Measurements from ENCODE around the gene SLC6A5.

DNA sequence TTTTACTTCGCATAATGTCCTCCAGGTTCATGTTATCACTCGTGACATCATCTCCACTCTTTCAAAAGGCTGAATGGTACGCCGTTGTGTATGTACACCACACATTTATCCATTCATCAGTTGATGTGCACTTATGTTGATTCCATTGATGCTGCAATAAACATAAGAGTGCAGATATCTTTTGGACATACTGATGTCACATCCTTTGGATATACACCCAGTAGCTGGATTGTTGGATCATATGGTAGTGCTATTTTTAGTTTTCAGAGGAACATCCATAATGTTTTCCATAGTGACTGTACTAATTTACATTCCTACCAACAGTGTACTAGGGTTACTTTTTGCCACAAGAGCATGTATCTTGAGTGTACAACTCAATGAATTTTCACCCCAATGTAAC lies 45.0 kb downstream of the SLC6A5 start:
- TF ChIP-seq ZSCAN29 (IDR thresholded peaks at IDR 0.05) (no peak), POLR2G (IDR thresholded peaks at IDR 0.05; ENCODE audit: low read depth, low read length) (no peak), NFE2 (IDR thresholded peaks at IDR 0.05; ENCODE audit: low read depth) (no peak), CBX2 (IDR thresholded peaks at IDR 0.05; ENCODE audit: insufficient read depth, low read length, poor library complexity, severe bottlenecking) (no peak), EZH2 (IDR thresholded peaks at IDR 0.05; ENCODE audit: borderline replicate concordance, low read depth, low read length) (no peak), ELF1 (tag; IDR thresholded peaks at IDR 0.05) (no peak), CTCF (IDR thresholded peaks at IDR 0.05 in 2 of 3, conservative IDR thresholded peaks at IDR 0.05 in 1 of 3; ENCODE audit: insufficient read depth in 2 of 3, low read depth in 1 of 3, low read length in 3 of 3) (no peak), CHD2 (IDR thresholded peaks at IDR 0.05; ENCODE audit: low read depth, low read length) (no peak), ZNF165 (CRISPR knock-in tag; IDR thresholded peaks at IDR 0.05; ENCODE audit: borderline replicate concordance) (no peak), SETDB1 (IDR thresholded peaks at IDR 0.05; ENCODE audit: low read length) (no peak), NELFE (IDR thresholded peaks at IDR 0.05; ENCODE audit: insufficient read depth, insufficient read length) (no peak)
- TF ChIP-seq, protein P1, sequence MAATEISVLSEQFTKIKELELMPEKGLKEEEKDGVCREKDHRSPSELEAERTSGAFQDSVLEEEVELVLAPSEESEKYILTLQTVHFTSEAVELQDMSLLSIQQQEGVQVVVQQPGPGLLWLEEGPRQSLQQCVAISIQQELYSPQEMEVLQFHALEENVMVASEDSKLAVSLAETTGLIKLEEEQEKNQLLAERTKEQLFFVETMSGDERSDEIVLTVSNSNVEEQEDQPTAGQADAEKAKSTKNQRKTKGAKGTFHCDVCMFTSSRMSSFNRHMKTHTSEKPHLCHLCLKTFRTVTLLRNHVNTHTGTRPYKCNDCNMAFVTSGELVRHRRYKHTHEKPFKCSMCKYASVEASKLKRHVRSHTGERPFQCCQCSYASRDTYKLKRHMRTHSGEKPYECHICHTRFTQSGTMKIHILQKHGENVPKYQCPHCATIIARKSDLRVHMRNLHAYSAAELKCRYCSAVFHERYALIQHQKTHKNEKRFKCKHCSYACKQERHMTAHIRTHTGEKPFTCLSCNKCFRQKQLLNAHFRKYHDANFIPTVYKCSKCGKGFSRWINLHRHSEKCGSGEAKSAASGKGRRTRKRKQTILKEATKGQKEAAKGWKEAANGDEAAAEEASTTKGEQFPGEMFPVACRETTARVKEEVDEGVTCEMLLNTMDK (IDR thresholded peaks at IDR 0.05; ENCODE audit: borderline replicate concordance, insufficient read depth, low read depth, low read length, poor library complexity, severe bottlenecking) = no peak

All from K562 (cell line).